SK-N-SH (cell line): Measurements from ENCODE around the gene CSTPP1. TPM values are rescaled to one million over a fixed set of nuclear protein-coding genes. Genes with fewer than 3 reads are reported as not detected.

ENCODE experiments used
- CTCF ChIA-PET: fragments of 300-600, 350-600 bp; formaldehyde crosslinking; extraction: SDS; loops from one replicate; lab custom pipeline; 2021; lab: Yijun Ruan, JAX
- POLR2A ChIA-PET: fragments of 350-600 bp; sonication (Branson Sonifier 250); formaldehyde crosslinking; extraction: SDS; loops from one replicate; lab custom pipeline; 2020; ENCODE audit warnings: antibody characterized with exemption, inconsistent platforms; lab: Yijun Ruan, JAX
- DNase-seq: peaks from one replicate; pipeline ENCODE4 v3.0.0; 2012
- H2AFZ ChIP-seq: fragments of 200-600 bp; sonication (generic); 2 replicates; pipeline ENCODE4 v1.8.1; 2016; ENCODE audit warnings: antibody characterized with exemption, mild to moderate bottlenecking, low read depth
- H3F3A ChIP-seq: fragments of 200-600 bp; sonication (generic); replicated peaks from 2 replicates; pipeline ENCODE3; 2016; ENCODE audit warnings: antibody characterized with exemption, mild to moderate bottlenecking; ENCODE audit not compliant: insufficient read depth
- H3K27ac ChIP-seq, 2 experiments: fragments of 200-500 bp in 1 of 2; fragments of 200-600 bp in 1 of 2; sonication (Bioruptor generic) in 1 of 2; sonication (generic), shearing (Covaris generic) in 1 of 2; 2 replicates each; pipeline versions ENCODE4 v1.5.1 to v1.6.1; 2014 to 2016; ENCODE audit warnings: low read depth in 2 of 2, inconsistent platforms in 1 of 2, low read length in 1 of 2, mild to moderate bottlenecking in 1 of 2, mixed read lengths in 1 of 2
- H3K27me3 ChIP-seq: fragments of 200-600 bp; sonication (generic), shearing (Covaris generic); 2 replicates; pipeline ENCODE4 v1.6.1; 2016; ENCODE audit warnings: mixed run types; ENCODE audit not compliant: insufficient read depth
- H3K36me3 ChIP-seq, 2 experiments: fragments of 200-500 bp in 1 of 2; fragments of 200-600 bp in 1 of 2; sonication (Bioruptor generic) in 1 of 2; sonication (generic) in 1 of 2; replicated peaks in 1 of 2; 2 replicates each; pipeline versions ENCODE3 to v1.5.1; 2014 to 2016; ENCODE audit warnings: low read length in 1 of 2, mild to moderate bottlenecking in 1 of 2; ENCODE audit not compliant: insufficient read depth in 2 of 2, control insufficient read depth in 1 of 2
- H3K4me1 ChIP-seq, 2 experiments: fragments of 200-500 bp in 1 of 2; fragments of 200-600 bp in 1 of 2; sonication (Bioruptor generic) in 1 of 2; sonication (generic), shearing (Covaris generic) in 1 of 2; 2 replicates each; pipeline versions ENCODE4 v1.5.1 to v1.6.1; 2014 to 2016; ENCODE audit warnings: low read depth in 1 of 2, low read length in 1 of 2, mixed run types in 1 of 2; ENCODE audit not compliant: insufficient read depth in 2 of 2, control insufficient read depth in 1 of 2
- H3K4me2 ChIP-seq: fragments of 200-600 bp; sonication (generic), shearing (Covaris generic); 2 replicates; pipeline ENCODE4 v1.6.1; 2017; ENCODE audit warnings: mixed run types
- H3K4me3 ChIP-seq, 2 experiments: fragments of 200-500 bp in 1 of 2; fragments of 200-600 bp in 1 of 2; sonication (Bioruptor generic) in 1 of 2; sonication (generic), shearing (Covaris generic) in 1 of 2; 2 replicates each; pipeline versions ENCODE4 v1.5.1 to v1.8.1; 2014 to 2016; ENCODE audit warnings: low read depth in 2 of 2, inconsistent platforms in 1 of 2, low read length in 1 of 2, mild to moderate bottlenecking in 1 of 2, mixed read lengths in 1 of 2, moderate library complexity in 1 of 2
- H3K79me2 ChIP-seq: fragments of 200-600 bp; sonication (generic); 2 replicates; pipeline ENCODE4 v1.8.1; 2017; ENCODE audit warnings: mild to moderate bottlenecking; ENCODE audit not compliant: insufficient read depth
- H3K9ac ChIP-seq: fragments of 200-600 bp; sonication (generic); 2 replicates; pipeline ENCODE4 v1.6.1; 2017; ENCODE audit warnings: mixed run types
- H3K9me2 ChIP-seq: fragments of 200-600 bp; sonication (generic); 2 replicates; pipeline ENCODE4 v1.6.1; 2017; ENCODE audit warnings: mixed run types
- H3K9me3 ChIP-seq: fragments of 200-600 bp; sonication (generic); 2 replicates; pipeline ENCODE4 v1.6.1; 2017; ENCODE audit warnings: mixed run types, mild to moderate bottlenecking, moderate library complexity
- H4K20me1 ChIP-seq: fragments of 200-600 bp; sonication (generic); 2 replicates; pipeline ENCODE4 v1.6.1; 2017; ENCODE audit warnings: mild to moderate bottlenecking, mixed run types; ENCODE audit not compliant: insufficient read depth
- ELF1 ChIP-seq: IDR thresholded peaks from 2 replicates; pipeline ENCODE4 v1.4.0; 2012
- FOXJ3 ChIP-seq: sonication (generic); formaldehyde crosslinking; IDR thresholded peaks from 2 replicates; pipeline ENCODE4 v1.5.1; 2020; ENCODE audit warnings: mild to moderate bottlenecking, missing genetic modification reagents
- GABPA ChIP-seq: IDR thresholded peaks from 2 replicates; pipeline ENCODE4 v1.4.0; 2012; ENCODE audit warnings: low read depth, mild to moderate bottlenecking
- JUND ChIP-seq: IDR thresholded peaks from 2 replicates; pipeline ENCODE4 v1.4.0; 2012
- MXI1 ChIP-seq: IDR thresholded peaks from 2 replicates; pipeline ENCODE4 v1.6.1; 2012; ENCODE audit warnings: mild to moderate bottlenecking, low read depth, low read length, improper control_type of control experiment
- POLR2AphosphoS5 ChIP-seq: IDR thresholded peaks from 2 replicates; pipeline ENCODE4 v1.6.1; 2012; ENCODE audit warnings: low read depth, low read length
- RFX5 ChIP-seq: IDR thresholded peaks from 2 replicates; pipeline ENCODE4 v1.6.1; 2012; ENCODE audit warnings: mild to moderate bottlenecking, improper control_type of control experiment, low read length
- RXRA ChIP-seq: IDR thresholded peaks from 2 replicates; pipeline ENCODE4 v1.4.0; 2012; ENCODE audit warnings: low read depth, mild to moderate bottlenecking, borderline replicate concordance
- TAF1 ChIP-seq: IDR thresholded peaks from 2 replicates; pipeline ENCODE4 v1.6.1; 2012; ENCODE audit warnings: low read depth, mild to moderate bottlenecking, low read length, moderate library complexity, borderline replicate concordance
- TEAD4 ChIP-seq: IDR thresholded peaks from 2 replicates; pipeline ENCODE4 v1.4.0; 2012; ENCODE audit warnings: mild to moderate bottlenecking, borderline replicate concordance; ENCODE audit not compliant: insufficient read depth
- WGBS: methylation state at CpG from one replicate; pipeline ENCODE4 v1.1.6; 2017; ENCODE audit warnings: low lambda C conversion rate; 5-methylcytosine and 5-hydroxymethylcytosine counted together
- polyA plus RNA-seq, 3 experiments: library from polyadenylated mRNA; depleted of rRNA; stranded (reverse); fragments of >200 nt; gene quantifications; 2 replicates each; pipeline ENCODE4 v1.2.3, GENCODE V29; 2012
- TF ChIP-seq, protein P1 (sequence below): IDR thresholded peaks from 2 replicates; pipeline ENCODE4; 2012
- TF ChIP-seq, protein P2 (sequence below): IDR thresholded peaks from 2 replicates; pipeline ENCODE4 v1.4.0; 2012; ENCODE audit warnings: low read depth
- TF ChIP-seq, protein P3 (sequence below): IDR thresholded peaks from 2 replicates; pipeline ENCODE4 v1.4.0; 2012; ENCODE audit warnings: low read depth, borderline replicate concordance
- TF ChIP-seq, protein P4 (sequence below): fragments of 150-350 bp; IDR thresholded peaks from 2 replicates; pipeline ENCODE4 v1.6.1; 2017; ENCODE audit warnings: antibody characterized with exemption, low read length, low read depth, borderline replicate concordance
- TF ChIP-seq, protein P5 (sequence below): IDR thresholded peaks from 2 replicates; pipeline ENCODE4 v1.6.1; 2012; ENCODE audit warnings: mild to moderate bottlenecking, low read depth, low read length, moderate library complexity

The CSTPP1 gene
- polyA plus RNA-seq, 1 of the 3 experiments (the other 2 are of a cell fraction): 85.7 TPM

DNA sequence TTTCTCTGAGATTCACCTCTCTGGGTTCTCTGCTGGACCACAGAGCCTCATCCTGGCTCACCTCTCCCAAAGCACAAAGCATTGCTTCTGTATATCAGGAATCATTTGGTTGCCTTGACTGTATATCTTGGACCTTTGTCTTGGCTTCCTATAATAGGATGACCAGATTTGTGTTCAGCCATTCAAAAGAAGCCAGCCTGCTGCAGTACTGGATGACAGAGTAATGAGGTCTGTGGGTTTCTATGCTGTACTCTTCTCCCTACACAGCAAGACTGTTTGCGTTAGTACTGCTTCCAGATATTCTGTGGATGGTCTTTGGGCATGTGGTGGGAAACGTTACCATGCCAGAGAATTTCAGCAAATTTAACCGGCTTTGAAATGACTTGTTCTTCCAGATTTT, 200.4 kb downstream of the CSTPP1 start:
- Histone ChIP-seq H3K27ac (no peak overlapping the region), H3K79me2 (no peaks in the 10 kb centered on the region), H3K4me3 (no peak overlapping the region), H4K20me1 (no peaks in the 10 kb centered on the region), H3K9me2 (no peaks in the 10 kb centered on the region), H3K27me3 (no peaks in the 10 kb centered on the region), H3F3A (no peaks in the 10 kb centered on the region), H3K9me3 (no peaks in the 10 kb centered on the region), H3K4me2 (no peak overlapping the region), H2AFZ (no peak overlapping the region), H3K36me3 (peaks cover 4 to 22% of the 10 kb centered on the region in 2 experiments), H3K9ac (no peak overlapping the region), H3K4me1 (peaks cover 0 to 3% of the 10 kb centered on the region in 2 experiments; a peak in 1 of 4 replicates)
- no peak for DNase-seq
- POLR2A ChIA-PET: no interaction called here
- TF ChIP-seq, protein P1, sequence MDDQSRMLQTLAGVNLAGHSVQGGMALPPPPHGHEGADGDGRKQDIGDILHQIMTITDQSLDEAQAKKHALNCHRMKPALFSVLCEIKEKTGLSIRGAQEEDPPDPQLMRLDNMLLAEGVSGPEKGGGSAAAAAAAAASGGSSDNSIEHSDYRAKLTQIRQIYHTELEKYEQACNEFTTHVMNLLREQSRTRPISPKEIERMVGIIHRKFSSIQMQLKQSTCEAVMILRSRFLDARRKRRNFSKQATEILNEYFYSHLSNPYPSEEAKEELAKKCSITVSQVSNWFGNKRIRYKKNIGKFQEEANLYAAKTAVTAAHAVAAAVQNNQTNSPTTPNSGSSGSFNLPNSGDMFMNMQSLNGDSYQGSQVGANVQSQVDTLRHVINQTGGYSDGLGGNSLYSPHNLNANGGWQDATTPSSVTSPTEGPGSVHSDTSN: no peak
- no peak for TF ChIP-seq JUND
- TF ChIP-seq FOXJ3 (CRISPR knock-in tag): no peak
- CTCF ChIA-PET: interaction anchor here (1.1 kb wide), 1 partner anchor 16 kb away, joined by 8 read pairs; no protein-coding TSS in a partner anchor
- WGBS: 90% methylated on average over 3 of the region's 3 CpGs

DNA sequence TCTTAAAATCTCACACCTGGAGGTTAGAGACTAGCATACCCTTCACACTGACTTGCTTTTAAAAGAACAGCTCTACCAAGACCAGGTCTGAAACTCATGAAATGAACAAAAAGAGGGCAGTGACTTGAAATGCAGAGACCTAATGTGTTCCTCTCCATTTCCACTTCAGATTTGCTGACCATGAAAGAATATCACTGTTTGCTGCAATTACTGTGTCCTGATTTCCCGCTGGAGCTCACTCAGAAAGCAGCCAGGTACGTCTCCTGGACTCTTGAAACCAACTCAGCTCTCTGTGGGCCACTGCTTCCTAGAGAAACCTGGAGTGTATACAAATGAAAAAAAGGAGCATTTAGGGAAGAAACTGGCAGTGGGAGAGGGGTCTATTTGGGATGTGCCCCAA, 200.9 kb downstream of the CSTPP1 start:
- Histone ChIP-seq H3K9me3 (no peaks in the 10 kb centered on the region), H3K9me2 (no peaks in the 10 kb centered on the region), H2AFZ (no peak overlapping the region), H3K4me2 (no peak overlapping the region), H3K4me3 (no peak overlapping the region), H4K20me1 (no peaks in the 10 kb centered on the region), H3K9ac (no peak overlapping the region), H3K27me3 (no peaks in the 10 kb centered on the region), H3K79me2 (no peaks in the 10 kb centered on the region), H3K4me1 (peaks cover 0 to 5% of the 10 kb centered on the region in 2 experiments; a peak in 1 of 4 replicates), H3F3A (no peaks in the 10 kb centered on the region), H3K27ac (no peak overlapping the region), H3K36me3 (peaks cover 4 to 22% of the 10 kb centered on the region in 2 experiments)
- DNase-seq: no peak
- ChIA-PET CTCF (interaction anchor here (1.1 kb wide), 1 partner anchor 16 kb away, joined by 8 read pairs; no protein-coding TSS in a partner anchor), POLR2A (no interaction called here)
- WGBS: 100% methylated on average over 2 of the region's 2 CpGs
- TF ChIP-seq, protein P2, sequence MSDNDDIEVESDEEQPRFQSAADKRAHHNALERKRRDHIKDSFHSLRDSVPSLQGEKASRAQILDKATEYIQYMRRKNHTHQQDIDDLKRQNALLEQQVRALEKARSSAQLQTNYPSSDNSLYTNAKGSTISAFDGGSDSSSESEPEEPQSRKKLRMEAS: no peak
- TF ChIP-seq TAF1 (no peak), POLR2AphosphoS5 (no peak)

DNA sequence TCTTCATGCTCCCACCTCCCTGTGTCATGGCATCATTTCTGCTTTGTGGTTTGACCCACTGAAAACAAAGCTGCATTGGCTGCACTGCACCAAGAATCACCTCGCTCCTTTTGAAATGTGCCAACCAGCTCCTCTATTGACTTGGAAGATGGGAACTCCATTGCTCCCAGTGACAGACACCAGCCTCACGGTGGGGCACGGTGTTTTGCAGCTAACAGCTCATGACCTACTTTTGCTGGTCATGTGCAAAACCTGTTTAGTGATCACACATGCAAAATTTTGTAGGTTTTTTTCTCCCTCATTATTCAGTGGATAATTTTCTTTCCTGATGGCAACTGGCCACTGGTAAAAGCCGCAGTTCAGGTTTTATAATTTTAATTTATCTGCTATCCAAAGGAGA, 203.3 kb downstream of the CSTPP1 start:
- H4K20me1 ChIP-seq: no peaks in the 10 kb centered on the region
- no peak overlapping the region for H3K9ac ChIP-seq
- no peak overlapping the region for H3K4me2 ChIP-seq
- TF ChIP-seq POLR2AphosphoS5: no peak
- TF ChIP-seq RFX5: no peak
- TF ChIP-seq, protein P3, sequence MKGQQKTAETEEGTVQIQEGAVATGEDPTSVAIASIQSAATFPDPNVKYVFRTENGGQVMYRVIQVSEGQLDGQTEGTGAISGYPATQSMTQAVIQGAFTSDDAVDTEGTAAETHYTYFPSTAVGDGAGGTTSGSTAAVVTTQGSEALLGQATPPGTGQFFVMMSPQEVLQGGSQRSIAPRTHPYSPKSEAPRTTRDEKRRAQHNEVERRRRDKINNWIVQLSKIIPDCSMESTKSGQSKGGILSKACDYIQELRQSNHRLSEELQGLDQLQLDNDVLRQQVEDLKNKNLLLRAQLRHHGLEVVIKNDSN: no peak
- no peak for TF ChIP-seq RXRA
- no peak for TF ChIP-seq ELF1
- no peak for TF ChIP-seq TEAD4
- no peak for TF ChIP-seq MXI1
- TF ChIP-seq GABPA: no peak
- TF ChIP-seq, protein P4, sequence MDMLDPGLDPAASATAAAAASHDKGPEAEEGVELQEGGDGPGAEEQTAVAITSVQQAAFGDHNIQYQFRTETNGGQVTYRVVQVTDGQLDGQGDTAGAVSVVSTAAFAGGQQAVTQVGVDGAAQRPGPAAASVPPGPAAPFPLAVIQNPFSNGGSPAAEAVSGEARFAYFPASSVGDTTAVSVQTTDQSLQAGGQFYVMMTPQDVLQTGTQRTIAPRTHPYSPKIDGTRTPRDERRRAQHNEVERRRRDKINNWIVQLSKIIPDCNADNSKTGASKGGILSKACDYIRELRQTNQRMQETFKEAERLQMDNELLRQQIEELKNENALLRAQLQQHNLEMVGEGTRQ: no peak
- TF ChIP-seq, protein P5, sequence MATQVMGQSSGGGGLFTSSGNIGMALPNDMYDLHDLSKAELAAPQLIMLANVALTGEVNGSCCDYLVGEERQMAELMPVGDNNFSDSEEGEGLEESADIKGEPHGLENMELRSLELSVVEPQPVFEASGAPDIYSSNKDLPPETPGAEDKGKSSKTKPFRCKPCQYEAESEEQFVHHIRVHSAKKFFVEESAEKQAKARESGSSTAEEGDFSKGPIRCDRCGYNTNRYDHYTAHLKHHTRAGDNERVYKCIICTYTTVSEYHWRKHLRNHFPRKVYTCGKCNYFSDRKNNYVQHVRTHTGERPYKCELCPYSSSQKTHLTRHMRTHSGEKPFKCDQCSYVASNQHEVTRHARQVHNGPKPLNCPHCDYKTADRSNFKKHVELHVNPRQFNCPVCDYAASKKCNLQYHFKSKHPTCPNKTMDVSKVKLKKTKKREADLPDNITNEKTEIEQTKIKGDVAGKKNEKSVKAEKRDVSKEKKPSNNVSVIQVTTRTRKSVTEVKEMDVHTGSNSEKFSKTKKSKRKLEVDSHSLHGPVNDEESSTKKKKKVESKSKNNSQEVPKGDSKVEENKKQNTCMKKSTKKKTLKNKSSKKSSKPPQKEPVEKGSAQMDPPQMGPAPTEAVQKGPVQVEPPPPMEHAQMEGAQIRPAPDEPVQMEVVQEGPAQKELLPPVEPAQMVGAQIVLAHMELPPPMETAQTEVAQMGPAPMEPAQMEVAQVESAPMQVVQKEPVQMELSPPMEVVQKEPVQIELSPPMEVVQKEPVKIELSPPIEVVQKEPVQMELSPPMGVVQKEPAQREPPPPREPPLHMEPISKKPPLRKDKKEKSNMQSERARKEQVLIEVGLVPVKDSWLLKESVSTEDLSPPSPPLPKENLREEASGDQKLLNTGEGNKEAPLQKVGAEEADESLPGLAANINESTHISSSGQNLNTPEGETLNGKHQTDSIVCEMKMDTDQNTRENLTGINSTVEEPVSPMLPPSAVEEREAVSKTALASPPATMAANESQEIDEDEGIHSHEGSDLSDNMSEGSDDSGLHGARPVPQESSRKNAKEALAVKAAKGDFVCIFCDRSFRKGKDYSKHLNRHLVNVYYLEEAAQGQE: no peak
- TF ChIP-seq, protein P2: no peak
- no peak overlapping the region for H3K27ac ChIP-seq
- CTCF ChIA-PET: interaction anchor here (0.7 to 2.7 kb wide), 3 partner anchors 9 to 210 kb away, joined by 3 to 18 read pairs (median 3); no protein-coding TSS in a partner anchor
- DNase-seq: no peak
- H3K27me3 ChIP-seq: no peaks in the 10 kb centered on the region
- POLR2A ChIA-PET: interaction anchor here (0.5 kb wide), 1 partner anchor 235 kb away, joined by 6 read pairs; no protein-coding TSS in a partner anchor
- H3K79me2 ChIP-seq: no peaks in the 10 kb centered on the region
- H3K36me3 ChIP-seq: peaks cover 4 to 22% of the 10 kb centered on the region in 2 experiments
- 79% methylated on average over 4 of the region's 4 CpGs for WGBS
- H2AFZ ChIP-seq: no peak overlapping the region
- no peaks in the 10 kb centered on the region for H3K9me3 ChIP-seq
- H3K4me3 ChIP-seq: no peak overlapping the region
- peaks cover 11% of the 10 kb centered on the region for H3F3A ChIP-seq
- H3K9me2 ChIP-seq: no peaks in the 10 kb centered on the region
- peaks cover 2 to 13% of the 10 kb centered on the region in 2 experiments; a peak in 1 of 4 replicates for H3K4me1 ChIP-seq
